ENCODE measurements around the gene LBH.

LBH gene

DNA sequence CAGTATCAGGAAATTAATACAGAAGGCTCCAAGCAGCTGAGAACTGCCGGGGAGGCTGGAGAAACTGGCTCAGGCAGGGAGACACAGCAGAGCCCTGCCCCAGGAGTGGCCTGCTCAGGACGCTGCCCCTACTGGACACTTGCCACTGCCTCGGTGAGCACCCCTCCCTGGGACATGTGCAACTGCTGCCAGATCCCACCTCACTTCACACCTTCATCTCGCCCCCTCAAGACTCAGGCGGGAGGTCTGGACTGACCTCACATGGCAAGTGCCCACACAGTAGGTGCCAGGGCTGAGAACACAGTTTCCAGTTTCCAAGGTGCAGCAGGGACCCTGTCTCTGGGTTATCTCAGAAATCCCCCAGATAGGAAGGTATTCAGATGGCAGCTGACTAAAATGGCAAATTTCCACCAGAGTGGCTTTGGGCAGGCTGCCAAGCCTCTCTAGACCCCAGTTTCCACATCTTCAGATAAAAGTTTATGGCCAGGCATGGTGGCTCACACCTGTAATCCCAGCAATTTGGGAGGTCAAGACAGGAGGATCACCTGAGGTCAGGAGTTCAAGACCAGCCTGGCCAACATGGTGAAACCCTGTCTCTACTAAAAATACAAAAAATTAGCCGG lies 33.7 kb upstream of the LBH start:
- Histone ChIP-seq H3K4me1 (ENCODE audit: insufficient read depth, low read length) (no peaks in the 10 kb centered on the region), H3K9ac (ENCODE audit: low read depth, low read length) (no peak overlapping the region), H3K9me3 (ENCODE audit: insufficient read depth, low read depth, low read length) (no peaks in the 10 kb centered on the region), H3K27me3 (ENCODE audit: insufficient read depth, low read length) (no peaks in the 10 kb centered on the region), H3K27ac (ENCODE audit: low read depth, low read length) (no peak overlapping the region), H3K36me3 (ENCODE audit: insufficient read depth, low read length) (no peaks in the 10 kb centered on the region), H3K4me3 (ENCODE audit: low read length) (no peak overlapping the region)
- WGBS, result 83% methylated on average over 6 of the region's 6 CpGs

DNA sequence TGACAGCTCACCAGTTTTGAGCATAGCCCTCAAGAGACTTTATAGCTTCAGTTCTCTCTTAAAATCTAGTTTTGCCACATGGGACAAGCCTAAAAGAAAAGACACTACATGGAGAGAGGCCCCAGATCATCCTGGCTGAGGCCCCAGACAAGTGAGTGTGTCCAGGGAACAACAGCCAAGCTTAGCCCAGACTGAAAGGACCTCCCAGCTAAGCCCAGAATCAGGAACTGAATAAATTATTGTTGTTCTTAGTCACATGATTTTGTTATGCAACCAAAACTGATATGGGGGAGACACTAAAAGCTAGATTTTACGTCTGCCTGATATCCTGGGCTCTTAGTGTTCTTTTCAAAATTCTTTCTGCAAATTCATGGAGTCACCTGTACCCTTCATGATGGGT lies 29.3 kb upstream of the LBH start:
- H3K9ac ChIP-seq (ENCODE audit: low read depth, low read length), result no peak overlapping the region
- WGBS, result 95% methylated on average over 1 of the region's 1 CpG
- H3K9me3 ChIP-seq (ENCODE audit: insufficient read depth, low read depth, low read length), result no peaks in the 10 kb centered on the region
- no peak overlapping the region for H3K4me3 ChIP-seq (ENCODE audit: low read length)
- no peaks in the 10 kb centered on the region for H3K4me1 ChIP-seq (ENCODE audit: insufficient read depth, low read length)
- no peaks in the 10 kb centered on the region for H3K36me3 ChIP-seq (ENCODE audit: insufficient read depth, low read length)
- H3K27ac ChIP-seq (ENCODE audit: low read depth, low read length), result no peak overlapping the region
- H3K27me3 ChIP-seq (ENCODE audit: insufficient read depth, low read length), result no peaks in the 10 kb centered on the region

- H3K4me1 ChIP-seq (ENCODE audit: insufficient read depth, low read length), result no peaks in the 10 kb centered on the region
- no peaks in the 10 kb centered on the region for H3K27me3 ChIP-seq (ENCODE audit: insufficient read depth, low read length)
- no peaks in the 10 kb centered on the region for H3K36me3 ChIP-seq (ENCODE audit: insufficient read depth, low read length)
- H3K9me3 ChIP-seq (ENCODE audit: insufficient read depth, low read depth, low read length), result no peaks in the 10 kb centered on the region
- no peak overlapping the region for H3K27ac ChIP-seq (ENCODE audit: low read depth, low read length)
- H3K9ac ChIP-seq (ENCODE audit: low read depth, low read length), result no peak overlapping the region
- 94% methylated on average over 7 of the region's 7 CpGs for WGBS
- no peak overlapping the region for H3K4me3 ChIP-seq (ENCODE audit: low read length)
These were observed 28.2 kb upstream of the LBH start for GRCh38 chr2:30203156-30203555.

DNA sequence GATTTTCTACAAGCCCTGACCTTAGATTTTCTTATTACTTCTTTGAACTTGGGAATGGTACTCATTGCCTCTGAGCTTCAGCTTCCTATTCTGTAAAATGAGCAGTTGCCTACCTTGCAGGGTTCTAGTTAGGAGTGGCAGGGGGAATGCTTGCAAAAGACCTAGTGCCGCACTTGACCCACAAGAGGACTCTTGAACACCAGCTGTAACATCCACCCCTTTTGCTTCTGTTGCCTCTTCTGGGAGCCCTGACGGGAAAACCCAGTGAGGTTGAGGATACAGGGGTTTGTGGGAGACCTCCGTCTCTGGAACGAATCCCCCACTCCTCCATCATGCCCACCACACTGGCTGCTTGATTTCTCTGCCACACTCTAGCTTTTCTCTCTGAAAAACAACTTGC lies 27.1 kb upstream of the LBH start:
- no peaks in the 10 kb centered on the region for H3K27me3 ChIP-seq (ENCODE audit: insufficient read depth, low read length)
- no peak overlapping the region for H3K4me3 ChIP-seq (ENCODE audit: low read length)
- H3K36me3 ChIP-seq (ENCODE audit: insufficient read depth, low read length), result no peaks in the 10 kb centered on the region
- 0 out of 2 replicates have a peak, but pooled peaks cover 5% of the 10 kb centered on the region for H3K4me1 ChIP-seq (ENCODE audit: insufficient read depth, low read length)
- H3K9ac ChIP-seq (ENCODE audit: low read depth, low read length), result no peak overlapping the region
- no peak overlapping the region for H3K27ac ChIP-seq (ENCODE audit: low read depth, low read length)
- no peaks in the 10 kb centered on the region for H3K9me3 ChIP-seq (ENCODE audit: insufficient read depth, low read depth, low read length)
- 85% methylated on average over 4 of the region's 4 CpGs for WGBS

DNA sequence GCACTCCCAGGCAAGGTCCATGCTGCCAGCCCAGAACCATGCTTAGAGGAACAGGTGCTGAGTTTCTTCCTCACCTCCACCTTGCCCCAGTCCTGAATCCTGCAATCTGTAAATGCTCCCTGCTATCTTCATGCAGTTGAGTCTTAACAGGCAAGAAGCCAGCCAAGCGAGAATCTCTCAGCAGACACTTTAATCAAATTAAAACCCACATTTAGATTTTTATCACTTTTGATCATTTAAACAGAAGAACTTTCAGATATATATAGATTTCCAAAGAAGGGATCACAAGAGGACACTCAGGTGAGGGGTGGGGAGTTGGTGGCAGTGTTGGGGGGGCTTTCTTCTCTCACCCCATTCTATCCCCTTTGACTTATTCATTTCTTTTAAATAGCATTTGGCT lies 25.9 kb upstream of the LBH start:
- Histone ChIP-seq H3K4me3 (ENCODE audit: low read length) (no peak overlapping the region), H3K27me3 (ENCODE audit: insufficient read depth, low read length) (no peaks in the 10 kb centered on the region), H3K27ac (ENCODE audit: low read depth, low read length) (no peak overlapping the region), H3K9me3 (ENCODE audit: insufficient read depth, low read depth, low read length) (no peaks in the 10 kb centered on the region), H3K9ac (ENCODE audit: low read depth, low read length) (no peak overlapping the region), H3K4me1 (ENCODE audit: insufficient read depth, low read length) (0 out of 2 replicates have a peak, but pooled peaks cover 5% of the 10 kb centered on the region), H3K36me3 (ENCODE audit: insufficient read depth, low read length) (no peaks in the 10 kb centered on the region)
- 96% methylated on average over 1 of the region's 1 CpG for WGBS

GRCh38 chr2:30206461-30207430 lies 24.6 kb upstream of the LBH start:
- WGBS, result 88% methylated on average over 9 of the region's 9 CpGs
- H3K4me1 ChIP-seq (ENCODE audit: insufficient read depth, low read length), result 0 out of 2 replicates have a peak, but pooled peaks cover 5% of the 10 kb centered on the region
- H3K27me3 ChIP-seq (ENCODE audit: insufficient read depth, low read length), result no peaks in the 10 kb centered on the region
- H3K27ac ChIP-seq (ENCODE audit: low read depth, low read length), result no peak overlapping the region
- H3K9me3 ChIP-seq (ENCODE audit: insufficient read depth, low read depth, low read length), result no peaks in the 10 kb centered on the region
- H3K4me3 ChIP-seq (ENCODE audit: low read length), result no peak overlapping the region
- H3K36me3 ChIP-seq (ENCODE audit: insufficient read depth, low read length), result no peaks in the 10 kb centered on the region
- no peak overlapping the region for H3K9ac ChIP-seq (ENCODE audit: low read depth, low read length)

DNA sequence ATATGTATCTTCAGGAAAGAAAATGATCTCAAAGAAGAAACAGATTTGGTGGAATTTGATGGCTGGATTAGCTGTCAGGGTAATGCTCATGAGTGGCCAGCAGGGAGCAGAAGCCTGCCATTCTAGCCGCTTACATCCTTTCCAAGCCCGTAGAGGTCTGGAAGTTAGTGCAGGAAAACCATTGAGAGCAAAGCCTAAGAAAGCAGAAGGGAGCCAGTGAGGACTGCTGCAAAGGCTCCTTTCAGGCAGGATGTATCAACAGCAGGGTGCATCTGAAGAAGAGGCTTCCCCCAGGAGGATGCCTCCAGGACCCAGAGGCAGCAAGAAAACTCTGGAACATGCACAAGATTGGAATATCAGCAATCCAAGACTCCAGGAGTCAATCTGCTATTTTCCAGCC lies 22.9 kb upstream of the LBH start:
- H3K9ac ChIP-seq (ENCODE audit: low read depth, low read length), result no peak overlapping the region
- H3K27ac ChIP-seq (ENCODE audit: low read depth, low read length), result no peak overlapping the region
- no peak overlapping the region for H3K4me3 ChIP-seq (ENCODE audit: low read length)
- 0 out of 2 replicates have a peak, but pooled peaks cover 5% of the 10 kb centered on the region for H3K4me1 ChIP-seq (ENCODE audit: insufficient read depth, low read length)
- no peaks in the 10 kb centered on the region for H3K36me3 ChIP-seq (ENCODE audit: insufficient read depth, low read length)
- no peaks in the 10 kb centered on the region for H3K9me3 ChIP-seq (ENCODE audit: insufficient read depth, low read depth, low read length)
- H3K27me3 ChIP-seq (ENCODE audit: insufficient read depth, low read length), result no peaks in the 10 kb centered on the region
- WGBS, result 5% methylated on average over 2 of the region's 2 CpGs

- H3K27me3 ChIP-seq (ENCODE audit: insufficient read depth, low read length), result no peaks in the 10 kb centered on the region
- no peaks in the 10 kb centered on the region for H3K36me3 ChIP-seq (ENCODE audit: insufficient read depth, low read length)
- no peak overlapping the region for H3K9ac ChIP-seq (ENCODE audit: low read depth, low read length)
- H3K27ac ChIP-seq (ENCODE audit: low read depth, low read length), result no peak overlapping the region
- H3K9me3 ChIP-seq (ENCODE audit: insufficient read depth, low read depth, low read length), result no peaks in the 10 kb centered on the region
- H3K4me1 ChIP-seq (ENCODE audit: insufficient read depth, low read length), result 0 out of 2 replicates have a peak, but pooled peaks cover 5% of the 10 kb centered on the region
- WGBS, result no CpG with 5 or more reads among the region's 2 CpGs
- H3K4me3 ChIP-seq (ENCODE audit: low read length), result no peak overlapping the region
These were observed 22.1 kb upstream of the LBH start for GRCh38 chr2:30209227-30209626.

- peaks cover 19% of the 10 kb centered on the region; the same call in 1 of the 2 replicates for H3K4me1 ChIP-seq (ENCODE audit: insufficient read depth, low read length)
- WGBS, result 95% methylated on average over 11 of the region's 11 CpGs
- no peaks in the 10 kb centered on the region for H3K9me3 ChIP-seq (ENCODE audit: insufficient read depth, low read depth, low read length)
- H3K36me3 ChIP-seq (ENCODE audit: insufficient read depth, low read length), result no peaks in the 10 kb centered on the region
- H3K4me3 ChIP-seq (ENCODE audit: low read length), result no peak overlapping the region
- H3K9ac ChIP-seq (ENCODE audit: low read depth, low read length), result no peak overlapping the region
- H3K27ac ChIP-seq (ENCODE audit: low read depth, low read length), result no peak overlapping the region
- H3K27me3 ChIP-seq (ENCODE audit: insufficient read depth, low read length), result no peaks in the 10 kb centered on the region
These were observed 18.0 kb upstream of the LBH start for GRCh38 chr2:30213326-30213725.

- Histone ChIP-seq H3K4me1 (ENCODE audit: insufficient read depth, low read length) (peaks cover 17% of the 10 kb centered on the region; the same call in 1 of the 2 replicates), H3K27ac (ENCODE audit: low read depth, low read length) (no peak overlapping the region), H3K27me3 (ENCODE audit: insufficient read depth, low read length) (no peaks in the 10 kb centered on the region), H3K4me3 (ENCODE audit: low read length) (no peak overlapping the region), H3K9me3 (ENCODE audit: insufficient read depth, low read depth, low read length) (no peaks in the 10 kb centered on the region), H3K9ac (ENCODE audit: low read depth, low read length) (no peak overlapping the region), H3K36me3 (ENCODE audit: insufficient read depth, low read length) (no peaks in the 10 kb centered on the region)
- WGBS, result 95% methylated on average over 7 of the region's 7 CpGs
These were observed 17.3 kb upstream of the LBH start for GRCh38 chr2:30213907-30214463.

DNA sequence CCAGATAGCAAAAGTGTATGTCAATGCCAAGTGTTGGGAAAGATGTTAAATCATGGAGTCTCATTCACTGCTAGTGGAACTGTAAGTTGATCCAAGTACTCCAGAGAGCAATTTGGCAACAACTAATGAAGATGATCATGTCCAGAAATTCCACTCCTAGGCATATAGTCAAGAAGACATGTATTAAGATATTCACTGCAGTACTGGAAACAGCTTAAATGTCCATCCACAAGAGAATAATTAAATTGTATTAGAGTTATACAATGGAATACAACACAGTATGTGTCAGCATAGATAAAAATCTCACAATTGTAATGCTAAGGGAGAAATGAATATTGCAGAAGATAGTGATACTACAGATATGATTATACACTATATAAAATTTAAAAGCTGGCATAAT lies 15.2 kb upstream of the LBH start:
- Histone ChIP-seq H3K27me3 (ENCODE audit: insufficient read depth, low read length) (no peaks in the 10 kb centered on the region), H3K9ac (ENCODE audit: low read depth, low read length) (no peak overlapping the region), H3K27ac (ENCODE audit: low read depth, low read length) (no peak overlapping the region), H3K36me3 (ENCODE audit: insufficient read depth, low read length) (no peaks in the 10 kb centered on the region), H3K9me3 (ENCODE audit: insufficient read depth, low read depth, low read length) (no peaks in the 10 kb centered on the region), H3K4me3 (ENCODE audit: low read length) (no peak overlapping the region), H3K4me1 (ENCODE audit: insufficient read depth, low read length) (peaks cover 17% of the 10 kb centered on the region; the same call in 1 of the 2 replicates)

All from HUES64 (cell line).